Upper lobe of left lung (tissue), 6 donors: ENCODE data around the gene XRCC4. TPM values are rescaled to one million over a fixed set of nuclear protein-coding genes. Genes with fewer than 3 reads are reported as not detected.

Experiments used
- ATAC-seq, 2 donors: fragments of 200-7000 bp; cut with Tn5 transposase; one replicate each; pipeline ENCODE4 v1.9.1; 2022; ENCODE audit warnings: mild to moderate bottlenecking in 2 of 2, moderate library complexity in 2 of 2; ENCODE audit not compliant: low FRiP score in 2 of 2
- DNase-seq, 2 donors: peaks; one replicate each; pipeline ENCODE4 v3.0.0-alpha.2; 2019 to 2020
- H3K27ac ChIP-seq, 4 donors: fragments of 200-600 bp; sonication (generic); one replicate each; pipeline ENCODE4 v1.5.1; 2016 to 2019
- H3K27me3 ChIP-seq, 4 donors: fragments of 200-600 bp; sonication (generic); one replicate each; pipeline ENCODE4 v1.5.1; 2017 to 2019
- H3K36me3 ChIP-seq, 4 donors: fragments of 200-600 bp; sonication (generic); one replicate each; pipeline ENCODE4 v1.5.1; 2016 to 2019
- H3K4me1 ChIP-seq, 4 donors: fragments of 200-600 bp; sonication (generic); one replicate each; pipeline ENCODE4 v1.5.1; 2018 to 2019
- H3K4me3 ChIP-seq, 4 donors: fragments of 200-600 bp; sonication (generic); one replicate each; pipeline ENCODE4 v1.5.1; 2017 to 2019; ENCODE audit warnings: mild to moderate bottlenecking in 2 of 4, moderate library complexity in 1 of 4
- H3K9me3 ChIP-seq, 4 donors: fragments of 200-600 bp; sonication (generic); one replicate each; pipeline ENCODE4 v1.5.1; 2018 to 2019
- EP300 ChIP-seq, 4 donors: sonication (generic); formaldehyde crosslinking; IDR thresholded peaks; one replicate each; pipeline ENCODE4 v1.5.1; 2017; ENCODE audit warnings: antibody characterized with exemption in 4 of 4, control low read depth in 2 of 4
- POLR2A ChIP-seq, 4 donors: fragments of 450-650 bp; IDR thresholded peaks; one replicate each; pipeline ENCODE4 v1.5.1; 2016 to 2017; ENCODE audit warnings: antibody characterized with exemption in 4 of 4, mild to moderate bottlenecking in 2 of 4
- POLR2AphosphoS5 ChIP-seq, 2 donors: sonication (generic); formaldehyde crosslinking; IDR thresholded peaks; one replicate each; pipeline ENCODE4 v1.5.1; 2017; ENCODE audit warnings: antibody characterized with exemption in 2 of 2
- WGBS, 2 donors: methylation state at CpG; one replicate each; pipeline ENCODE4 v1.1.5; 2017 to 2018; 5-methylcytosine and 5-hydroxymethylcytosine counted together
- small RNA-seq, 4 donors: library from RNA; depleted of rRNA; stranded (forward); fragments of <200 nt; gene quantifications; one replicate each; pipeline ENCODE3, GENCODE V24; 2016
- total RNA-seq, 6 donors: library from RNA; depleted of rRNA in 4 of 6; stranded (reverse); fragments of >200 nt in 4 of 6; gene quantifications; one replicate each; pipeline versions ENCODE4 v1.1.0 to v1.2.1, GENCODE V29; 2016 to 2021
- TF ChIP-seq, protein P1 (sequence below), 6 experiments: fragments of 450-650 bp in 4 of 6; fragments of 200-600 bp in 2 of 6; sonication (generic) in 2 of 6; IDR thresholded peaks; one replicate each; pipeline ENCODE4 v1.5.1; 2016 to 2019; ENCODE audit warnings: antibody characterized with exemption in 6 of 6
- donor health status: DM: no; HTN: no; CAD: no; lungs with moderate emphysema.
- donor health status: DM: no; HTN: yes; CAD: no; lungs with severe emphysema.

Gene XRCC4
- total RNA-seq, 6 donors from 2014 or later = 4.4 to 11.8 (median 7.7) TPM

DNA sequence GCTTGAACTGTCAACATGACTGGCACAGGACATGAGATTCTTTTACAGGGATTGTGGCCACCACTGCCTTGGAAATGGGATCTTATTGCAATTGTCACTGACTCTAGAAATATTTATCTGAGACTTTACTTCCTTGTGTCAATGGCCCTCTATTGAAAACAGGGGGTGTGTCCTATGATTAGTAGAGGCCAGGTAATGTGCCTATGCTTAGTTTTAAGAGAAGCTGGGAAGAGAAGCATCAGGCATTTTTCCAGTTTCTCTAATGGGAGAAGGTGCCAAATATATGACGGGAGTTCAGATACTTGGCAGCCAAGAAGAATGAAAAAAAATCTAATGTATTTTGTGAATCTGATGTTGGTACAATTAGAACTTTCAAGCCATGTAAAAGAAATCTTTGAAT is 320.3 kb downstream of the XRCC4 start:
- TF ChIP-seq POLR2AphosphoS5 (IDR thresholded peaks at IDR 0.05) = no peak
- no peaks in the 10 kb centered on the region for H3K36me3 ChIP-seq
- no peak overlapping the region for H3K27ac ChIP-seq
- no peaks in the 10 kb centered on the region for H3K4me1 ChIP-seq
- H3K4me3 ChIP-seq = no peak overlapping the region
- no peaks in the 10 kb centered on the region for H3K9me3 ChIP-seq
- no peaks in the 10 kb centered on the region for H3K27me3 ChIP-seq
- DNase-seq (no peak), ATAC-seq (no peak)
- 68 to 95% methylated on average over 1 of the region's 1 CpG for WGBS, 2 donors

DNA sequence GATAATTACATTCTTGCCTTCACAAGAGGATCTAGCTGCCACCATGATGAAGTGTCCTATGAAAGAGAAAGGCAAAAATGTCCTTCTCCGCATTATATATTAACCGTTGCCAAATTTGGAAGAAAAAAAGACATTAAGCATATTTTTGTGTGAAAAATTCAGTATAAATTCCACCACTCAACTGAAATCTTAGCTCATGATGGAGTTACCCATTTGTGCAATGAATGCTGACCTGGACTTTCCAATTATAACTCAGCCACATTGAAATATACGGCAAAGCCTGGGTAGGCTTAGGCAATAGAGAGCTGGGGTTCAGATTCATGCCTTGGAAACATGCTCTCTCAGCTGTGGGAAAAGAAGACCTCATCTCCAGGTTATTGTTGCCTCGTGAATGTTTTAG is 322.9 kb downstream of the XRCC4 start:
- no peak for ATAC-seq
- 76 to 78% methylated on average over 4 of the region's 4 CpGs for WGBS, 2 donors

GRCh38 chr5:83400701-83401100 is 323.4 kb downstream of the XRCC4 start:
- no peaks in the 10 kb centered on the region for H3K36me3 ChIP-seq
- ATAC-seq (no peak), DNase-seq (no peak)
- H3K4me3 ChIP-seq = no peak overlapping the region
- no peak overlapping the region for H3K27ac ChIP-seq
- no peaks in the 10 kb centered on the region for H3K4me1 ChIP-seq
- TF ChIP-seq POLR2A (IDR thresholded peaks at IDR 0.05) (no peak), POLR2AphosphoS5 (IDR thresholded peaks at IDR 0.05) (no peak), EP300 (IDR thresholded peaks at IDR 0.05) (no peak)
- TF ChIP-seq, protein P1, sequence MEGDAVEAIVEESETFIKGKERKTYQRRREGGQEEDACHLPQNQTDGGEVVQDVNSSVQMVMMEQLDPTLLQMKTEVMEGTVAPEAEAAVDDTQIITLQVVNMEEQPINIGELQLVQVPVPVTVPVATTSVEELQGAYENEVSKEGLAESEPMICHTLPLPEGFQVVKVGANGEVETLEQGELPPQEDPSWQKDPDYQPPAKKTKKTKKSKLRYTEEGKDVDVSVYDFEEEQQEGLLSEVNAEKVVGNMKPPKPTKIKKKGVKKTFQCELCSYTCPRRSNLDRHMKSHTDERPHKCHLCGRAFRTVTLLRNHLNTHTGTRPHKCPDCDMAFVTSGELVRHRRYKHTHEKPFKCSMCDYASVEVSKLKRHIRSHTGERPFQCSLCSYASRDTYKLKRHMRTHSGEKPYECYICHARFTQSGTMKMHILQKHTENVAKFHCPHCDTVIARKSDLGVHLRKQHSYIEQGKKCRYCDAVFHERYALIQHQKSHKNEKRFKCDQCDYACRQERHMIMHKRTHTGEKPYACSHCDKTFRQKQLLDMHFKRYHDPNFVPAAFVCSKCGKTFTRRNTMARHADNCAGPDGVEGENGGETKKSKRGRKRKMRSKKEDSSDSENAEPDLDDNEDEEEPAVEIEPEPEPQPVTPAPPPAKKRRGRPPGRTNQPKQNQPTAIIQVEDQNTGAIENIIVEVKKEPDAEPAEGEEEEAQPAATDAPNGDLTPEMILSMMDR (IDR thresholded peaks at IDR 0.05) = no peak
- no peaks in the 10 kb centered on the region for H3K27me3 ChIP-seq
- H3K9me3 ChIP-seq = no peaks in the 10 kb centered on the region
- 74 to 75% methylated on average over 3 of the region's 3 CpGs for whole genome bisulfite sequencing, 2 donors

More for the DNA sequence above, 322.9 kb downstream of the XRCC4 start:
- no peak for DNase-seq
- no peaks in the 10 kb centered on the region for H3K4me1 ChIP-seq
- no peaks in the 10 kb centered on the region for H3K36me3 ChIP-seq
- H3K27me3 ChIP-seq = no peaks in the 10 kb centered on the region
- H3K9me3 ChIP-seq = no peaks in the 10 kb centered on the region
- TF ChIP-seq POLR2A (IDR thresholded peaks at IDR 0.05) = no peak
- TF ChIP-seq EP300 (IDR thresholded peaks at IDR 0.05) = no peak
- no peak overlapping the region for H3K4me3 ChIP-seq
- no peak overlapping the region for H3K27ac ChIP-seq

GRCh38 chr5:83401122-83401731 is 323.9 kb downstream of the XRCC4 start:
- DNase-seq (no peak), ATAC-seq (no peak)
- Histone ChIP-seq H3K4me3 (no peak overlapping the region), H3K9me3 (no peaks in the 10 kb centered on the region), H3K27me3 (no peaks in the 10 kb centered on the region), H3K36me3 (no peaks in the 10 kb centered on the region), H3K27ac (no peak overlapping the region), H3K4me1 (no peaks in the 10 kb centered on the region)
- 44 to 61% methylated on average over 3 of the region's 3 CpGs for WGBS, 2 donors
- no peak for TF ChIP-seq POLR2A (IDR thresholded peaks at IDR 0.05)
- TF ChIP-seq, protein P1 (IDR thresholded peaks at IDR 0.05) = no peak
- no peak for TF ChIP-seq EP300 (IDR thresholded peaks at IDR 0.05)
- no peak for TF ChIP-seq POLR2AphosphoS5 (IDR thresholded peaks at IDR 0.05)

DNA sequence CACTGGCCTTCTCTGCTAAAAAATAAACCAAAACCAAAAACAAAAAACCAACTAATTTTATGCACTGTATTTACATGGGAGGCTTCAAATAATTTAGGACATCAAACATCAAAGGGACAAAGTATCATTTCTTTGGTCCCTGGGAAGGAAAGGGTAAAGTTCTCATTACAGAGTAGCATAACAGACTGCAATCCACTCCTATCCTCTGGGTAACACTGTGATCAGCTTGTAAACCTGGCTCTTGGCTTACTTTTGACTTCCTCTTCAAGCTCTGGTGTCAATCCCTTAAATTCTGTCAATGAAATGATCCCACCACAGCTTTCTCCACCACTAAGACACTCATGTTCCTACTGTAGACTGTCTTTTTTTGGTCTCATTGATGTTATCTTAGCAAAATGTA is 324.4 kb downstream of the XRCC4 start:
- DNase-seq = no peak
- H3K27ac ChIP-seq = no peak overlapping the region
- no peak for ATAC-seq

More for the DNA sequence above, 324.4 kb downstream of the XRCC4 start:
- H3K27me3 ChIP-seq = no peaks in the 10 kb centered on the region
- no peaks in the 10 kb centered on the region for H3K4me1 ChIP-seq
- H3K9me3 ChIP-seq = no peaks in the 10 kb centered on the region
- H3K36me3 ChIP-seq = no peaks in the 10 kb centered on the region
- TF ChIP-seq EP300 (IDR thresholded peaks at IDR 0.05) (no peak), POLR2A (IDR thresholded peaks at IDR 0.05) (no peak), POLR2AphosphoS5 (IDR thresholded peaks at IDR 0.05) (no peak)
- TF ChIP-seq, protein P1 (IDR thresholded peaks at IDR 0.05) = no peak
- no peak overlapping the region for H3K4me3 ChIP-seq

Small RNAs within 50 kb of the gene (small RNA-seq; reads per million reads assigned to genes)
- gene SCARNA18 = 0.68 to 10.0 (median 1.5) reads per million in 4 donors

Other genes starting within 250 kb of the XRCC4 start
- 10 to 100 TPM; 14.3 to 81.2 (median 53.1) TPM for gene TMEM167A, start 153 bp upstream of the XRCC4 start, total RNA-seq